ENCODE measurements around the gene HDAC11. TPM values are rescaled to one million over a fixed set of nuclear protein-coding genes. Genes with fewer than 3 reads are reported as not detected.

Gene HDAC11
- total RNA-seq, 1 donor from 2014 or later, result 8.8 TPM

DNA sequence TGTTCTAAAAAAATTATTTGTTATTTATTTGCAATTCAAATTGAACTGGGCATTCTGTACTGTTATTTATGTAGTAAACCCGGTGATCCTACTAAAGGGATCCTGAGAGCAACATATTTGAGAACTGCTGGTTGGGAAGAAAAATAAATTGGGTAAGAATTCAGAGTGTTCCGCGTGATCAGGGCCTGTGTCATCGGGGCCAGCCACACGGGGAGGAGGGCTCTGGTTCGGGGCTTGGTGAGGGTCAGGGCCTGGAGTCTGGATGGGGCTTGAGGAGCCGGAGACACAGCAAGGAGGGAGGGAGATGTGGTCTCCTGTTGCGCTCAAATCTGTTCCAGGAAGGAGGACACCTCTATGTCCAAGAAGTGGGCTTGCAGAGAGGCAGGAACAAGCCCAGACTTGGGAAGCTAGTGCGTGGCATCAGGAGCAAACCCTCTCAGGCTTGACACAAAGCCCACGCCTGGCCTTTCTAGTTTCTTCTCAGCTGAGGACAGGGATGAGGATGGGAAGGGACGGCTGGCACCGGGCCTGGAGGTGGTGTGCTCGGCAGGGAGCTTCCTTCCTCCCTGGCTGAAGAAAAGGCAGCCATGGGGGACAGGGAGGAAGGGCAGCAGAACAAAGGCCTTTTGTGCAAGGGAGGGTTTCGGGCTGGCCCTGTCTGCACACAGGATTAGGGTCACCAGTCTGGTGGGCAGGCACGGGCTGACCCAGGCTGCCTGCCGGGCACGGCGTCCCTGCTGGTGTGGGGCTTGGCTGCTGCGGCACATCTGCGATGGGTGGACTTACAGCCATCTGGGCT lies 45.9 kb downstream of the HDAC11 start:
- no peak for DNase-seq

DNA sequence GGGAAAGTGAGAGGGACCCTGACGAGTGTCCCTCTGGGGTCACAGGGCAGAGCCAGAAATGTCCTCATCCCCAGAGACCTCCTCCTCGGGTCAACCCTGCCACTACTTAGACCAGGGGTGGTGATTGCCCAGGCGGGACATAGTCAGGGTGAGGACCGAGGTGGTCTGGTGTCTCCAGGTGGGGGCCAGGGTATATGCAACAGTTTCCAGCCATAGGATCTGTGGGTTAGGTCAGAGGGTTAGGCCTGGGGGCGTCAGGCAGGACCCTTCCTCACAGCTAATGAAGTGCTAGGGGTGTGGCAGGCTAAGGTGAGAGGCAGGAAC lies 46.5 kb downstream of the HDAC11 start:
- DNase-seq, result no peak

DNA sequence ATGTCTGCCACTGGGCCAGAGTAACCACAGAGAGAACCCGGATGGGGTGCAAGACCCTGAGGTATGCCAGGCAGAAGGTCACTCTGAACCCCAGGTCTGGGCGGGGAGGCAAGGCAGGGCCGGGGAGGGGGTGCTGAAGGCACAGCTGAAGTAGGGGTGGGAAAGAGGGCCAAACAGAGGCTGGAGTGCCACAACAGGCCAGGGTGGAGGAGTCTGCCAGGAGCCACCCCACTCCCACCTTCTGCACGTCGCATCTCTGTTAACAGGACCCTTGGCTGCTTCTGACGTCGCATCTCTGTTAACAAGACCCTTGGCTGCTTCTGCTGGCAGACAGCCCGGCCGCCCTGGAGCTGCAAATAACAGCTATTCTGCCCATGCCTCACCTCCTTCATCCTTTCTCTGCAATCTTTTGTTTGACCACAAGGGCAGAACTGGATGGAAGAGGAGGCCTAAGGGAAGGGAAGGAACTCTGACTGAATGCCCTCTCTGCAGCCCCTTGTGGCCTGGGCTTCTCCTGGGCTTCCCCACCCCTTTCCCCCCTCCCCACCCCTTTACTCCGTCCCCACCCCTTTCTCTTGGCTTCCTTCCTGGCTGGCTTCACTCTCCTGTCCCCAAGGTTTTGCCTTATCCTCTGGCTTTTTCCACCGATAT lies 48.2 kb downstream of the HDAC11 start:
- DNase-seq, result no peak

DNA sequence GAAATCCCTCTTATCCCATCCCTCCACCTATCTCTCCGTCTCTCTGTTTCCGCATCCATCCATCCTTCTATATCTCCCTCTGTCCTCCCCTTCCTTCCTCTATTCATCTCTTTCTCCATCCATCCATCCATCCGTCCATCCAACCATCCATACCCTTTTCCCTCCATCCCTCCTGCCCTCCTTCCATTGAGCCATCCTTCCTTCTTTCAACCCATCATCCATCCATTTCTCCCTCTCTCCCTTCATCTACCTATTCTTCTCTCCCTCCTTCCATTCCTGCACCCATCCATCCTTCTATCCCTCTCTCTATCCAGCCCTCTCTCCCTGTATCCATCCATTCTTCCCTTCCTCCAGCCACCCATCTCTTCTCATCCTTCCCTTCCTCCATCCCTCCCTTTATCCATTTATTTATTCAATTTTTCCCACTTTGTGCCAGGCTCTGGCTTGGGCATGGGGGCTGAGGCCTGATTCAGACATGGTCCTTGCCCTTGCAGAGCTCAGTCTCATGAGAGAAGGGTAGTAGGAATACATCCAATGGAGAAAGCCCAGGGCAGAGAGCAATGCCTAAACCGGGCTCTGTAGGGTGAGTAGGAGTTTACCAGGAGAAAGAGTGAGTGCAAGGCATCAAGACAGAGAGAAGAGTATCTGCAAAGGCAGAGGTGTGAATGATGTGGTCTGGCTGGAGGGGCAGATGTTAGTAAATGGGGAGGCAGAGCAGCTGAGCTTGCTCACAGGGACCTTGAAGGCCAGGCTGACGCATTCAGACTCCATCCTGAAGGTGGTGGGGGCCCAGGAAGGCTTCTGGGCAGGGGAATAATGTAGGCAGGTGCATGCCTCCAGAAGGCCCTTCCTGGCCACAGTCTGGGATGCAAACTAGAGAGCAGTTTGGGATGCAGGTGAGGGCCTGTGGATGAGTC lies 49.3 kb downstream of the HDAC11 start:
- DNase-seq, result no peak

DNA sequence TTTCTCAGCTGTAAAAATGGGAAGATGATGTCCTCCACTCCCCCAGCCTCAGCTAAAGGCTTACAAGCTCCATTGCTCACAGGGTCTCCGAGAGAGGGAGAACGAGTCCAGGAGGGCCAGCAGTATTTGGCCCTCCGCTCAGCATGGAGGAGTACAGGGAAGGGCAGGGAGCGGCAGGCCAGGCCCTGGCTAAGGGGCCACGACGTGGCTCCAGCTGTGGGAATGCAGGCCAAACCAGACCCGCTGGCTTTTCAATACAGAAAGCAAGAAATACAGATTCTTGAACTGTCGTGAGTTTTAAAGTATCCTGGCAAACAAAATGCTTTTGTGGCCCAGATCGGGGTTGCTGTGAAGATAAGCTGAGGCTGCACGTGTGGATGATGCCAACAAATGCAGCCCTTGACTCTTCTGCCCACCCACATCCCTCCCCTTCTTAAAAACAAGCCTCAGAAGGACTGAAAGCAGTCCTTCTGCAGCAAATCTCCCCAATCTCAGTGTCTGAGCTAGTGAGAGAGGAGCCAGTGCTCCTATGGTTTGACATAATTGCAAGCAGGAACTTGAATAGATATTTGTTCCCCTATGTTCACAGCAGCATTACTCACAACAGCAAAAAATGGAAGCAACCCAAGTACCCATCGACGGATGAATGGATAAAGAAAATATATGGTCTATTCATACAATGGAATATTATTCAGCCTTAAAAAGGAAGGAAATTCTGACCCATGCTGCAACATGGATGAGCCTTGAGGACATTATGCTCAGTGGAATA lies 50.3 kb downstream of the HDAC11 start:
- no peak for DNase-seq

DNA sequence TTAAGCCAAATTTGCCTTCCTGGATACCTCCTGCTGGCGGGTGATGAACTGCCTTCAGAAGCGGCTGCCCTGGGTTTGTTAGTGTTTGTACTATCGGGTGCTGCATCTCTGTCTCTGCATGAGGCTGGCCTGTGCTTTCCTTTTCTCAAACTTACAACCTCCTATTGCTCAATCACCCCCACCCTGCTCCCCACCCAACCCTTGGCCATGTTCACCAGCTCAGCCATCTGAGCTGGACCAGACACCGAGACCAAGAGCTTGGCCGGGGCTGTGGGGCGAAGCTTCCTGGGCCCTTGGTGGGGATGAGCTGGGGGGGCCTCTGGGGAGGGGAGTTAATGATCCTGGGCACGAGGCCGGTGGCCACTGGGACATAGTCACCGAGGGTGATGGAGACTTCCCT lies 52.0 kb downstream of the HDAC11 start:
- no peak for DNase-seq

DNA sequence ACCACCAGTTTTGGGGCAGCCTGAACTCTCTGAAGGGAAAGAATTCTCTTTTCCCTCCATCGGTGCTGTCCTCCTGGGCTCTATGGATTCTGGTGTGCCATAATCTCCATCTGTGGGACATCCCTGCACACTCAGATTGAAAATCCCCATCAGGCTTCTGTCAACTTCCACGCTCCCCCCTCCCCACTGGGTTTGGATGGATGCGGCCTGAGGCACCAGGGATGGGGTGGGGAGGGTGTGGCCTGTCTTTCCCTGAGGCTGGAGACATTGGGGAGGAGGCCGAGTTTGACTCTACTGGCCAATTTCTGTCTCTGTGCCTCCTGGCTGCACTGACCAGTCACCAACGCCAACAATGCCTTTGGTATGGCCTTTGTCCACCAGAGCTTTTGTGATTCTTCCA lies 52.5 kb downstream of the HDAC11 start:
- DNase-seq, result no peak

DNA sequence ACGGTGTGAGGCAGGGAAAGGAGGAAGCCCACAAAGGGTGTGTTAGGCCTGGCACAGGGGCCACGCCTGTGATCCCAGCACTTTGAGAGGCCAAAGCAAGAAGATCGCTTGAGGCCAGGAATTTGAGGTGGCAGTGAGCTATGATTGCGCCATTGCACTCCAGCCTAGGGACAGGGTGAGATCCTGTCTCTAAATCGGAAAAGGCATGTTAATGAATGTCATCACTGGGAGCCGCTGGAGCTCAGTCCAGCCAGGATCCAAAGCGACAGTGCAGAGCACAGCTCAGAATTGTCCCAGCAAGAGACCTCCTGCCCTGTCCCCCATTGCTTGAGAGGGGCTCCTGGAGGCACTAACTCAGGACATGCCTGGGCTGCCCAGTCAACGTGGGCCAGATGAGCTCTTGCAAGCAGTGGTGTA lies 53.8 kb downstream of the HDAC11 start:
- DNase-seq, result no peak

DNA sequence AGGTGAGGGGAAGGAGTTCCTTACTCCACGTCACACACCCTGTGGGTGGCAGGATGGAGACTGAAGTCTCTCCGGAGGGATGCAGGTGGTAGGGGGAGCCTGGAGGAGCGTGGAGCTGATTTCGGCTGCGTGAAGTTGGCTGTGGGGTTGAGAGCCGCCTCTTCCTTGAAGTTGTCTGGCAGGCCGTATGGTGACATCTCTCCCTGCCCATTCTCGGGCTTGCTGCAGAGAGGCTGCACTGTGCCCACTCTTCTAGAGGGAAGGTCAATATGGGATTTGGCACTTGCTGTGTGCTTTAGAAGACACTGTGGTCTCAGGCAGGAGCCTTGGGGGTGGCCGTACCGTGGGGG lies 55.4 kb downstream of the HDAC11 start:
- DNase-seq, result no peak

DNA sequence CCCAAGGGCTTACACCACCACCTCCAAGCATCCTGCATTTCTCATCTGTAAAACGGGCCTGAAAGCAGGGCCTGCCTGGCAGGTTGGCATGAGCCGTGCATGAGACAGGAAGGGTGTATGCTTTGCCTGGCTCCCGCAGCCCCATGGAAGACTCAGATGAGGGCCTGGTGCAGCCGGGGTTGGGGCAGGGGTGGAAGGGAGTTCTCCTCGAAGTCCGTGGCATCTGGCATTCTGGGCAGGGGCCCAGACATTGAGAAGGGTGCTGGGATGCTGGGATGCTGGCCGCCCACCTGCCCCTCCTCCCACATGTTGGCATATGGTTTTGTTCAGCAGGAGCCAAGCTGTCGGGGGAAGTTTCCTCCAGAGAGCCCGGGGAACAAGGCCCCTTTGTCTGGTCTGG lies 55.8 kb downstream of the HDAC11 start:
- DNase-seq, result no peak

DNA sequence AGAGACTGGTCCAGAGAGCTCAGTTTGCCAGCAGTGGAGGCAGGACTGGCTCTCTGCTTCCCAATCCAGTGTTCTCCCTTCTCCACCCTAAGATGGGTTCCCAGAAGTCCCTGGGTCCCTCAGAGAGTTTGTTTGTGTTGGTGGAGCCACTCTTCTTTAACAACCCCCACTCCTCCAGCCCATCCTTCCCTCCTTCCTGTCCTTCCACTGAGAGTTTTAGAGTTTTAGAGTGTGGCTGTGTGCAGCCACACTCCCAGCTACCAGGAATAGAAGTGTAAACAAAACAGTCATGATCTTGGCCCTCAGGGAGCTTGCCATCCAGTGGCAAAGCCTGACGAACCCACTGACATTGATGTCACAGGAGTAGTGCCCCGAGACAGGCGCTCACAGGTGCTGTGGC lies 56.3 kb downstream of the HDAC11 start:
- DNase-seq, result no peak

DNA sequence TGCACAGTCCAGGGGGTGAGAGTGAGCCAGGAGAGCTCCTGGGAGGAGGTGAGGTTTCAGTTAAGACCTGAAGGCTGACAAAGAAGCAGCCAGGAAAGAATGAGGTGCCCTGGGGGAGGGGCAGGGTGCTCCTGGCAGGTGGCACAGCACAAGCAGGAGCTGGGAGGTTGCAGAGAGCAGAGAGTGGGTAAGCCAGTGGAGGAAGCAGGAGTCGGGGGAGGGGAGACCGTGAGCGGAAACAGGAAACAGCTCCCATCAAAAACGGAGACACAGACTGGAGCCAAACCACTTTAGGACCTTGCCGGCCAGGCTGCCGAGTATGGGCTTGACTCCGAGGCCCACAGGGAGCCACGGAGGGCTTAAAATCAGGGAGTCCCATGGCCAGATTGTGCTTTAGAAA lies 56.7 kb downstream of the HDAC11 start:
- DNase-seq, result no peak

DNA sequence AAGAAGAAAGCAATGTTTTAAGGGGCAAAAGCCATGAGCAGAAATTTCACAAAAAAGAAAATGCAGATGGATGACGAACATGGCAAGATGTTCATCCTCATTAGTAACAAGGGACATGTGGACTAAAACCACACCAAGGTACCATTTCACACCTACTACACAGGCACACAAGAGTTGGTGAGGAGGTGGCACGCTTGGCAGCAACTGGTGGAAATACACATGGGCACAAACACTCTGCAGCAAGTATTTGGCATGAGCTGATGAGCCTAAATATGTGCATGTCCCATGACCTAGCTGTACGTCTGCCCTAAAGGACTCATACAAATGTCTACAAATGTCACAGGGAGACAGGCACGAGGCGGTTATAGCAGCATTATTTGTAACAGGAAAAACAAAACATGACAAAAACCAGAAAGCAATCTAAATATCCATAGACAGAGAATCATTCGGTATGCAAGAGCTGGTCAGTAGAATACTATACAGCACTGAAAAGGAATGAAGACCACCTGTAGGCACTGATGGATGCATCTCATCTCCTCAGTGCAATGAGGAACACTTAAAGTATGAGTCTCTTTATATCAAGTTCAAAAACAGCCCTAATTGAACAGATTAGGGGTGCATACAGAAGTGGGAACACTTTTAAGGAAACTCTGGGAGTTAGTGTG lies 57.3 kb downstream of the HDAC11 start:
- DNase-seq, result no peak

DNA sequence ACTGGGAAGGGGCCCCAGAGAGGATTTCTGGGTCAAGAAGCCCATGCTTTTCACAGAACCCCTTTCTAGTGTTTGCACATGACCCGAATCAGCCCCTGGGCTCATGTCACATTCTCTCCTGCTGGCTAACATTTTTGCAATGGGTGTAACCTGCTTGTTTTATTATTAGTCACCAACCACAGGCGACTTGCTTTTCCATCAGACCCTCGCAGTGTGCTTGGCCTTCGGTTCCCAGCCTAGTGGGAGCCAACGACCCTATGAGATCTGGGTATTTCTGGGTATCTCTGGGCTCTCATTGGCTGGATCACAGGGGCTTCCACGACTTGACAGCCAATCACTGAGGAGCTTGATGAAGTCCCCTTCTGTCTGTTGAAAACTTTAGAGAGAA lies 57.8 kb downstream of the HDAC11 start:
- no peak for DNase-seq

DNA sequence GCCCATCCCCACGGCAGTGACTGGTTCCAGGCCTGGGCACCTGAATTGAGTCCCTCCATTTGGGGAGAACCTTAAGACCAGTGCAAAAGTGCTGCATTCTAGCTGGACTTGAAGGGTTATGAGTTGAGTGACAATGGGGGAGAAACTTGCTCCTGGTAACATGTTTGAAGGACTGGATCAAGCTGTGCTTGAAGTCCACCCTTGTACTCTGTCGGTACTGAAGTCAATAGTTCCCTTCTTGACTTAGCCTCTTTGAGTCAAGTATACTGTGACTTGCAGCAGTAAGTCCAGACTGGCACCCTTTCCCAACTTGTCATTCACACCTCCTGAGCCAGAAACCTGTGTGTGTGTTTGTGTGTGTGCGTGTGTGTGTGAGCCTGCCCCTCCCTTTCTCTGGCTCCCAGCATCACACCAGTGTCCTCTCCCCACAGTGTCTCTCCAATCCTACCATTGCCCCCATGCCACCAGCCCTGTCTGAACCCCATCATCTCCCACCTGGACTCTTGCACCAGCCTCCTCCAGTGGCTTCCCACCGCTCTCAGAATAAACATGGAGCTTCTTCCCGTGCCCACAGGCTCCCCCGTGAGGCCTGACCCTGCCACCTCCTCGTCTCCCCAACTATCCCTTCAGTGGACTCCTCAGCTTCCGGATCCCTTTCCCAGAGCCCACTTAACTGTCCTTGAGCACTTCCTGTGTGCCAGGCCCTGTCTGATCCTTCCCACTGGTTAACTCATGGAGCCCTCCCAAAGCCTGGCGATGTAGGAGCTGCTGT lies 58.6 kb downstream of the HDAC11 start:
- no peak for DNase-seq

DNA sequence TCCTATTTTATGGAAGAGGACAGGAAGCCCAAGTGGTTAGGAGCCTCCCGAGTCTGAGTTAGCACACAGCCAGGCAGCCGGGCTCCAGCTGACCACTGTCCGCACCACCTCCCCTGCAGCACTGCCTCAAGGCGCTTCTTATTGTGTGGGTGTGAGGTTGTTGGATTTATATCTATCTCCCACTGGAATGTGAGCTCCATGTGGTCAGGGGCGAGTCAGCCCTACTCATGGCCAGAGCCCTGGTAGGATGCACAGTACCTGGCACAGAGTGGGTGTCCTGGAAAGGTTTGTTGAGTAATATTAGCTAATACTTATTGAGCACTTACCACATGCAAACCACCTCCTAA lies 59.2 kb downstream of the HDAC11 start:
- no peak for DNase-seq

DNA sequence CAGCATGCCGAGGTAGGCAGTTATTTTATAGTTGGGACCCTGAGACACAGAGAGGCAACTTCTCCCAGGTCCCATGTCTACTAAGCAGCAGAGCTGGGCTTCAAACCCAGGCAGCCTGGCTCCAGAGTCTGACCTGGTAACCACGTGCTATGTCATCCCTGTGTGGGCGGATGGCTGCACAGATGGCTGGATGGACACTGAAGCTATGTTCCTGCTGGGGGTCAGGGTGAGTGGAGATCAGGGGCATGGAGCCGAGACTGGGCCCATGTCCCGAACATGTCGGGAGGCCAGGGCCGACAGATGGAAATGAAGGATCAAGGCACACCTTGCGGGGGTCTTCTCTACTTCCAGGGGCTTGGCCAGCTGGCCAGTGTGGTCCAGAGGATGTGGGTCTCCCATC lies 59.6 kb downstream of the HDAC11 start:
- no peak for DNase-seq

DNA sequence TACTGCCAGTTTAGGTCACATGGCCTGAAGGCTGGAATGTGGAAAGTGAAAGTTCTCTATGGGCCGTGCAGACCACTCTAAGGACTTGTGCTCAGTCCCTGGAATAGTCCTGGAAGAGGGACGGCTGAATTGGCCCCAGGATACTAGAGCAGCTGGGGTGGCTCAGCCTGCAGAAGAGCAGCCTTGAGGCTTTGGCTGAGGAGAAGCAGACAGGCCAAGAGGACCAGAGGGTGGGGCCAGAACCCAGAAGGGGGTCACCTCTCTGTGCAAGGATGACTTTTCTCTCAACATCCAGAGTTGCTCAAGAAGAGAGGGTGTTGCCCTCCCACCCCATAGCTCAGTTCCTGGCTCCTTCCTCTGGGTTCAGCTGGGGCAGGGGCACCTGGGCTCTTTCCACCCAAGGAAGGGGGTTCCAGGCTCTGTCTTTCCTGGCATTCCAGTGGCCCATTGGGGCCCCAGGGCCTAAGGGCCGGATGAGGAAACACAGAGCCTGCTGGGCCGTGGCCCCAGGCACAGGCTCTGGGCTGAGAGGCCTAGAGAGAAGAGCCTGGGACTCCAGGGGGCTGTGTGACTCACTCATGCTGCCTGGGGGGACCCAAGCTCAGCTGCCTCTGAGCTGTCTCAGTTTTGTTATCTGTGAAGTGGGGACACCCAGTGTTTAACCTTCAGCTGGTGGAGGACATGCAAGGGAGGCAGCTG lies 60.3 kb downstream of the HDAC11 start:
- no peak for DNase-seq

DNA sequence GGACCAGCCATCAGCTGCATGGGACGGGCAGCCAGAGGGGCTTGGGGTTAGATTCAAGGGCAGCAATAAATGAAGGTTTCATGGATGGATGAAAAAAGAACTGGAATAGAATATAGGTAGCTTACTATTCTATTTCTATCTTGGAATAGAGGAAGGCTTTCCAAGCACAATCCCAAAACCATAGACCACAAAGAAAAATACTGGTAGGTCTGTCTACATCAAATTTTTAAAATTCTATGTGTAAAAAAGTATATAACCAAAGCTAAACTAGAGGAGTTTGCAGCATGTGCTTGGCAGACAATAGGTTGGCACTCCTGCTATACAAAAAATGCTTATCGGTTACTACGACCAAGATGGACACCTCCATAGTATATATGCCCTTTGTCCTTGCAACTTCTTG lies 61.6 kb downstream of the HDAC11 start:
- no peak for DNase-seq

DNA sequence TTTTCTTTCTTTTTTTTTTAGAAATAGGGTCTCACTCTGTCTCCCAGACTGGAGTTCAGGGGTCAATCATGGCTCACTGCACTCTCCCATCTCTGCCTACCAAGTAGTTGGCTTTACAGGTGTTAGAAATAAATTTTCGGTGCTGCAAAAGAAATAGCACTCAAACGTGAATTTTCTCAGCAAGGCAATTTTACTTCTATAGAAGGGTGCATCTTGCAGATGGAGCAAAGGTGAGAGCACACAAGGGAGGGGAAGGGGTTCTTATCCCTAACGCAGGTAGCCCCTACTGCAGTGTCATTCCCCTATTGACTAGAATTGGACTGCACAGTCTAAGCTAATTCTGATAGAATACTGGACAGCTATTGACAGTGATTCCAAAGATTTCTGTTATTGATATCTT lies 62.0 kb downstream of the HDAC11 start:
- DNase-seq, result no peak

DNA sequence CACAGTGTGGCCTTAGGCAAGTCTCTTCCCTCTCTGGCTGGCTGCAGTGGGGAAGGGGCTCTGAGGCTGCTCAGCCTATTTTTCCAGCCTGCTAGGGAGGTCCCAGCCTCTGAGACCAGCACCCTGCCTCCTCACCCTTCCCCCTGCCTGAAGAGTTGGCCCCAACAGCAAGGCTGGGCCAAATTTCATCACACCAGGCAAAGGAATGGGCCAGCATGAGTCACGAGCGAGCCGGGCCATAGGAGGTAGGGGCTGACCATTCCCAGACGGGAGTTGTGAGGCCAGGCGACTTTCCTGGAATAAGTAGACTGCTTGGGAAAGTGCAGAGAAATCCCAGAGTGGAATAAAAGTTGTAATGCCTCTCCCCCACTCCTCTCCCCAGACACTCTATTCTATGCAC lies 63.1 kb downstream of the HDAC11 start:
- no peak for DNase-seq

All from skin of body (tissue), 2 donors.